Measurements from ENCODE around the gene COL18A1.

DNA sequence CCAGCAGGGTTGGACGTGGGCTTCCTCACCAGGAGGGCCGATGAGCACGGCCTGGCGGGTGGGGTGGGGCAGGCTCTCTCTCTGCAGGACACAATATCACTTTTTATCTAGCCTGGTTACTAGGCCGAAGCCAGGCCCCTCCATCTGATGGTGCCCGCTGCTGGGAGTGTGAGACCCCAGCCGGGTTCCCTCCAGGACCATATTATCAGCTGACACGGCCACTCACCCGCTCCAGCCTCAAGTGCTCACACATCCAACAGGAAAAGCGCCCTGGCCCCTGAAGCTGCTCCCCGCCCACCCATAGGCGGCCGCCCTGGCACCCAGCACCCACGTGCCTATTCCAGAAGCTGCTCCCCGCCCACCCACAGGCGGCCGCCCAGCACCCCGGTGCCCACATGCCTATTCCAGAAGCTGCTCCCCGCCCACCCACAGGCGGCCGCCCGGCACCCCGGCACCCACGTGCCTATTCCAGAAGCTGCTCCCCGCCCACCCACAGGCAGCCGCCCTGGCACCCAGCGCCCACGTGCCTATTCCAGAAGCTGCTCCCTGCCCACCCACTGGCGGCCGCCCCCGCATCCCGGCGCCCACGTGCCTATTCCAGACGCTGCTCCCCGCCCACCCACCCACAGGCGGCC, 132.3 kb downstream of the COL18A1 start:
- TF ChIP-seq CTCF (conservative IDR thresholded peaks at IDR 0.05; ENCODE audit: low read depth, low read length) (no peak), EZH2 (IDR thresholded peaks at IDR 0.05; ENCODE audit: borderline replicate concordance, low read depth, low read length, poor library complexity, severe bottlenecking) (no peak)
